AML-193 (cell line): ENCODE data around the gene LAMB1.
A peak's percentile ranks its signal among the peaks of the same experiment; 100 is the strongest.
"Not testable (repeated sequence)": the region's sequence is repeated elsewhere in the genome, so short reads cannot be mapped to it uniquely, and the experiment has no call there.

Source experiments
- DNase-seq, 2 experiments: peaks; one replicate each; lab custom pipeline; 2025; lab: John Stamatoyannopoulos, UW

LAMB1 gene

DNA sequence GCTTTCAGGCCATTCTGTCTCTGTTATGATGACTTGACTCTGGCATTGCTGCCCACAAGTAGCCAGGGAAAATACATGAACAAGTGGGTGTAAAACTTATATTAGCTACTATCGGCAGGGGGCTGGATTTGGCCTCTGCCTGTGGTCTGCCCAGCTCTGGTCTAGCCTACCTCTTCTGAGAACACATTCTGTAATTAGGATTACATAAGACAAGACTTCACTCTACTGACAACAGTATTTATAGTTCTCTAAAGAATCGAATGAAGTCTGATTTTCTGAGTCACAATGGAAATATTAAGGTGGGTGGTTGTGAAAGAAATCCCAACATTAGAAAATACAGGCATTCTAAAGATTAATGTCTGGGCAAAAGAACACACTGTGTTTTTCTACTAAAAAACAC, 56.5 kb downstream of the LAMB1 start:
- DNase-seq = no peak

DNA sequence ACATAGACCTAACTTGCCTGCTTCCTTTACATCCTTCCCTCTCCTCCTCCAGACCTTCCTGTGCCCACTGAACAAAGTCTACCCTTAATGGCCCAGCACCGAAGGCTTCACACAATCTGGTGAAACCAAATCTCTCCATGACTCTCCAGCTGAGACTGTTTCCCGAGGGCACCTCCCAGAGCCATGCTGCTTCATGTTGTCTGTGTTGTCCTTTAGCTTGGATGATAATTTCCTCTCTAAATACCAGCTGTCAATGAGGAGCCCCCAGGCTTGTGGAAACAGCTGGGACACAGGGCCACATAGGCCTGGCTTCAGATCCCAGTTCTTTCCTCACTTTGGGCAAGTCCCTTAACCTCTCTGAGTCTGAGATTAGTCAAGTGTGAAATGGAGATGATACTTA, 57.6 kb downstream of the LAMB1 start:
- no peak for DNase-seq

DNA sequence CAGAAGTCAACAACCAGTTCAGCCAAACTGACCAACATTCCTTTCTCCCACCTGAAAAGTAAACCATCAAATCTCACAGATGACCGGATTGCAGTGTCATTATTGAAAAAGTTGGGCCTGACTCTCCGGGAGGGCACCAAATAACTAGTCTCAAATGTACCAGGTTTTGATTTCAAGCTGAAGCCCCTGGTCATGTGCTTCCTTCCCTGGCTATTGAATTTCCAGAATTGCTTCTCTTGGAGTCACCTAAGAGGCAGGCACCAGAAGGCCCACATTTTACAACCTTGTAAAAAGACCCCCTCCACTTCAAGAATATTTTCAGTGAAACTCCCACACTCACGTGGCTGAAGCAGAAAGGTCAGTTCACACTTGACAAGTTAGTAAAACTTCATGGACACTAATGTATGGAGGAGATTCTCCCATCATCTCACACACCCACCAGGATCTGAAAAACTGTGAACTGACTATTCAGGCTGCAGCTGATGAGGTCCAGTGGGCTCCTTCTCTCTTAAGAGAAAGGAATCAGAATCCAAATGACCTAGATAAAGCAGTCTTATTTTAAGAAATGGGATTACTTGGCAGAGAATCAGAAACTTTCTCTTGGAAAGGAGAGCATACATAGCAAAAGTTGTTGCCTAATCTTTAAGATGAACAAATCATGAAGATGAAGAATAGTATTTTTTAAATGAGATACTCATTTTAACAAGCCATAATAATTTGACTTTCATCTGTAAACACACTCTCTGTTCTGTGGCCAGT, 58.4 kb downstream of the LAMB1 start:
- no peak for DNase-seq

DNA sequence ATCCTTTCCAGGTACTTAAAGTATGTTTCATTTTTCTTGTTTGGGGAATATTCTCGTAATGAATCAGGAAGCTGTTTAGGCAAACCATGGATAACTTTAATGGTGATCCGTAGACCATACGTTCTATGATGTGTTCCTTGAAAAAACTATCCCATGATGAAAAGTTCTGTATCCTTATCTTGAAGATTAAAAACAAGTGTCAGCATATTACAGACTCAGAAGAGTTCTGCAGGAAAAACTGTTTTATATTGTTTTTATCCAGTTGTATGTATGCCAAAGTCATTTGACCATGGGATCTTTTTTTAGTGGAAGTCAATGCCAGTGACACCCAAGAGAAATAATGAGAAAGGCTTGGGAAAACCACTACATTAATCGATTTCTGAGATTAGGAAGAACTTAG, 59.9 kb downstream of the LAMB1 start:
- no peak for DNase-seq

DNA sequence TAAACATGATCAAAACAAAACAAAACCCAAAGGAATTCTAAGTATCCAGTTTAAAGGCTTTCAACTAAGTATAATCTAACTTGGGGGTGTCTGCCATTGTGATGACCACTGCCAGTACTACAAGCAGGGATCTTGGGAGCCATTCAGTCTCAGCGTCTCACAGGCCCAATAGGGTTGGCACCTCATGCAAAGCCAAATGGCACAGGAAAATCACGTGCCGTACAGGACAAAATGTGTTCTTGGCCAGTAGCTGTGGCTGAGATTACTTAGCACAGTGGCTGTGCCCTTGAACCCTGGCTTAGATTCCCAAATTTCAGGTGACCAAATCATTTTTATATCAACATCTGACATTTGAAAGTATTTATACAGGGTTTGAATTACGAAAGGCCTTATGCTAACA, 62.0 kb downstream of the LAMB1 start:
- no peak for DNase-seq

DNA sequence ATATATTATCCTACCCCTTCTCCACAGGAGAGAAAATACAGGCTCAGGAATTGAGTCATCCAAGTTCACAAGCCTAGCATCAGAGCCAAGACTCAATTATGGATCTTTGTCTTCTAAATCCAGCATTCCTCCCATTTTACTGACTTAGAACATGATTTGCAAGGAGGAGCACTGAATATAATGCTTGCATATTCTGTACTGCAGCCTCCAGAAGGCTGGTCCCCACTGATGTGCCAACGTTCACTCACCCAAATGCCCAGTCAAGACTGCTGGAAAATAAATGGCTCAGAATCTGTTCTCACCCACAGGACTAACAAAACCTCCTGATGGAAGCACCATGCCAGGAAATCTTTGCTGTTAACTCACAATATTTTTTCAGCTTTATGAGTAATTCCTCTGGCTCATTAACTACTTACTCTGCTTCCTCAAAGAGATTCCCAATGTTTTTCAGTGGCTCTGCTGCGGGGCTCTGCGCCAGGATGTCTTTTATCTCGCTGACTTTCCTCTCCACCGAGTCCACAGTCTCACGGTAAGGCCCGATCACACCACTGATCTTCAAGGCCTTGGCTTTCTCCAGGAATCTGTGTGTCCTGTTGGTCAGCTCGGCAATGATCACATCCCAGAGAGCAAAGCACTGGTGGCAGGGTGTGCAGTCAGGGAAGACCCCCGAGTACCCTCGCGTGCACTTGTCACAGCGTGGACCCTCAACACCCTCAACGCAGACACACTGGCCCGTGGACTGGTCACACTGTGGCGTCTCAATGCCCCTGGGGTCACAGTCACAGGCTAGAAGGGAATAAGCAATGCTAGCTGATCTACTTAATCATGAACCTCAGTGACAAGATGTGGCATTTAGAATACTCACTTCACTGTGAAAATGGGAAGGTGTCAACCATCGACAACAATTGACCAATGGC, 63.1 kb downstream of the LAMB1 start:
- DNase-seq = no peak

DNA sequence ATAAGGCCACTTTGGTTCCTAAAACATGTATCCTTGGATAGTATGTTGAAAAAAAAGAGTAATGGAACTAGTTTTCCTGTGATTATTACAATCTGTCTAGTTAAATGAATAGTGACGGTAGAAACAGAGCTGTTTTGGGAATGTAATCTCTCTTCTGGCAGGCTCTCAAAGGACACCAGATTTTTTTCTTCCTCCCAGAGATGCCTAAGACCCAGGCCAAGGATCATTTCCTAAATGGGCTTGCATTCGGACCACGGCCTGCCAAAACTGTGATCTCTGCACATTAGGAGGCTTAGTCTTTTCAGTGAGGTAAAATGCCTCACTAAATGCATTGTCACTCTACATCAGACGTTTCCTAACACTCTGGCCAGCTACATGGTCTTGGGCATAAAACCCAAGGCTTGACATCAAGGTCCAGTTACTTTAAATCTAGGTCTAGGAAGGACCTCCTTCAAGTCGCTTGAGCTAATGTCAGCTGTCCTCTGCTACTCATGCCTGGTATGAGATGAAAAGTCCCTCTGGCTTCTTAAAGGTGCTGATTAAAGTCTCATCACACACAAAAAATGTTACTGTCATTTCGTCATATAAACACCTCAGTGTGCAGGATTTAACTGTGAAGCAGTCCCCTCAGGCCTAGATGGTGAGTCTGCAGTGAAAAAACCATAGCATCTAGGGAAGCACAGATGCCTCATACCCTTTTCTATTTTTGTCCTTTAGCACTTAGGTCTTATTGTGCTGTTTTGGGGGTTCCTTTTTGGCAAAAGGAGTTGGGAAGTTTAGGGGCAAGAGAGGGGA, 64.3 kb downstream of the LAMB1 start:
- no peak for DNase-seq

DNA sequence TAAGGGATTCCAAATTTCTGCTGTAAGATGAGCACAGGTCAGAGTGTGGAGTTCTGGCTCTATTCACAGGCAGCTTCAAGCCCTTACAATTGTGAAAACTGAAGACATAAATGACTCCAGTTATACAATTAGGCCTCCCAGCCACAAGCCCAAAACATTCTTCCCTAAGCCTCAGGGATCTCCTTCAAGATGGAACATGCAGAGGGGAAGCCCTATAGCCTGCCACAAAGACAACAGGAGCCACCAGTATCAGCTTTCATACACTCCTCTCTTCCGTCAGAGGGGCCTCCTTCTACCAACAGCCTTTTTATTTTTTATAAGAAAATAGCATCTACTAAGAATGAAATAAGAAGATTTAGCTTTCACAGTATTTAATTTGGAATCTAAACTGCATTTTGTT, 65.4 kb downstream of the LAMB1 start:
- no peak for DNase-seq

DNA sequence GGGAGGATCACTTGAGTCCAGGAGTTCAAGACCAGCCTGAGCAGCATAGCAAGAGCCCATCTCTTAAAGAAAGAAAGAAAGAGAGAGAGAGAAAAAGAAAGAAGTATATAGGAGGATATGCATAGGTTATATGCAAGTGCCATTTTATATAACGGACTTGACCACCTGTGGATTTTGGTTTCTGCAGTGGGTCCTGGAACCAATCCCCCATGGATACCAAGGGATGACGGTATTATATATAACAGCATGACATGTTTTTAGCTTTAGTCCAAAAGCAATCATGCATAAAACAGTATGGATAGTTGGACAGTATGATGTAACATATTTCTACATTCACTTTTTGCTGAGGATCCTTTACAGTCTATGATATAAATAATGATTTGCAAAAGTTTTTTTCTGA, 66.6 kb downstream of the LAMB1 start:
- DNase-seq = no peak

DNA sequence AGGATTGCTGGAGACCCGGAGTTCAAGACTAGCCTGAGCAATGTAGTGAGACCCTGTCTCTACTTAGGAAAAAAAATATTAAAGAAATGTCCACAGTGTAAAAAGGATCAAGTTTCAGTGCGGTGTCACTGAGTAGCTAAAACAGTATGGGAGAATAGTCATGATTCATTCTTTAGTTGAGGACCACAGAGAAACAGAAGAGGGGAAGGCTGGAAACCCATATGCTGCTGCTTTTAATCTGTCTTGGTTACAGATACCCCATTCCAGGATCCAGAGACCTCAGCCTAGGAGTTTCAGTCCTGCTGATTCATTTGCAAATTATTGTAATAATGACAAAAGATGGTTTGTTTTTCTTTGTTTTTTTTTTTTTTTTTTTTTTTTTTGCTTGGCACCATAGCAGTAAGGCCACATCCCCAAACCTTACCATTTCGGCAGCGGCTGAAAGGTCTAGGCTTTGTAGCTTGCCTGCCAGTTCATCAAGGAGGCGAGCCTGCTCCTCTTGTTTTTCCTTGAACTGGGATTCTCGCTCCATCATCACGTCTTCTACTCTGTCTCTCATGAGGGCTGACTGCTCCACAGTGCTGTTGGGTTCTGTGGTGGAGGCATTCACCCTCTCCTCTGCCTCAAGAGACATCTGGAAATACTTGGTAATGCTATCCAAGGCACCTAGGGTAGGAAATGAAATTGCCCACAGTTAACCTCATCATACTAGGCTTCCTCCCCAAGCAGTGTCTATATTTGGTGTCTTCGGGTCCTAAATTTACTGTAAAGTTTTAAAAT, 67.8 kb downstream of the LAMB1 start:
- DNase-seq = no peak

DNA sequence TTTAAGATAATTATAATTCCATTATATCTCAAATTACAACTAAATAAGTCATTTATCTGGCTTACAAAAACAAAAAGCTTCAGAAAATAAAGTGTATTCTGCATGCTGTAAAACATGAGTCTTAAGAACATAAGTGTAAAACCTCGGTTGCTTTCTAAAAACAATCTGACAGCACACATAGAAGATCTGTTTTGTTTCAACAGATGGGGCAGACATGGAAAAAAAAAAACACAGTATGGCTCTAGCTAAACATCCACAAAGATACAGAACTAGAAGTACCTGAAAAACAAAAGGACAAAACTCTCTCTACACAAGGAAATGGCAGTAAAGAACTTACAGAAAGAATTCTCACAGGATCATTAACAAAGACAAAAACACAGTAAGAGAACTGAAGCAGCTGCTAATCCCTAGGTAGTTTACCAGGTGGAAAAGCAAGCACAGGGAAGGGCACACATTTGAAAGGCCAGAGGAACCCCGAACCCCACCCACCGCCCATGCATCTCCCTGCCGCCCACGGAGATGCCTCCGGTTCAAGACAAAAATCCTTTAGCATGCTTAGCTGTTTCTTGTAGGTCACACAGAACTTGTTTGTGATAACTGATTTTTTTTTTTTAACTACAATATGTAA, 69.5 kb downstream of the LAMB1 start:
- no peak for DNase-seq

DNA sequence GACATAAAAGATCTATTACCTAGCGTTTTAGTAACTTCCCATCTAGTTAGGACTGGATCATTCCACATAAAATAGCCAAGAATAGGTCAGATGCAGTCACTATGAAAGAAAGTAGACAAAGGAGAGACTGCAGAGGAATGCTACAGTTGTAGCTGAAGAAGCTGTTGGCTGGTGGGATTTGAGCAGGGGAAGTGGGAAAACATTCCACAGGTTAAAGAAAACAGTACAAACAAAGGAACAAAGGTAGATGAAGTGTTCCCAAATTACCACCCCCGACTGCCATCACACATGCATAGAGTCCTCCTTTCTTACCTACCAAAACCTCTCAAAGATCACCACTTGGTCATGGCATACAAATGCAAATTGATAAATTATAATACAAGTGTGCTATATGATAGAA, 70.2 kb downstream of the LAMB1 start:
- no peak for DNase-seq

DNA sequence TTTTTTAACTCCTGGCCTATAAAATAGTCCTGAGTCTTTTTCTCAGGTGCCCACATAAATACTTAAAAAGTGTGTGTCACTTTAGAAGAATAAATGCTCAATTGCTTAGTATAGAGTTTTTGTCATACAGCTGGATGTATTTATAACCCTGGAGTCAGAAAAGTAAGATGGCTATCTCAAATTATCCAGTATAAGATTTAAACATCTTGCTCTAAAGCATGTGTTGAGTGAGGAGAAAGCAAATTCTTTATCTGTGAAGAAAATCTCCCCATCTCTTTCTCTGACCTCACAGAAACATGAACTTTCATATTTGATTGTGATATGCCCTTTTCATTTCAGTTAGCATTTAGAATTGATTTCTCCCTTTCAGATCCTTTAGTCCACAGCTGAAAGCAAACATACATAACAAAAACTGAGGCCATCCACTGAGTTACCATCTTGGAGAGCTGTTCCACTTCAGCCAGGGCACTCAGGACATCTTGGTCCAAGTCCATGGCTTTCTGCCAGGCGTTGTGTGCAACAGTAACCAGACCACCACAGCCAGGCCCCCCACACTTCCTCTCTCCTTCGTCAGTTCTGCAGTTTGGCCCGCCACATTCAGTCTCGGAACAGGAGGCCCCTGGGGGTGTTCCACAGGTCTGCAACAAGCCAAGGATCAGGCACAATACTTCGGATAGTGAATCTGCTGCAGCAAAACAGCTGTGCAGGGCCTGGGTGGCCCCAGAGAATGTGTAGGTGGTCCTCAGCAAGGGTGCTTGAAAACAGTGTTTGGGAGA, 71.0 kb downstream of the LAMB1 start:
- no peak for DNase-seq

DNA sequence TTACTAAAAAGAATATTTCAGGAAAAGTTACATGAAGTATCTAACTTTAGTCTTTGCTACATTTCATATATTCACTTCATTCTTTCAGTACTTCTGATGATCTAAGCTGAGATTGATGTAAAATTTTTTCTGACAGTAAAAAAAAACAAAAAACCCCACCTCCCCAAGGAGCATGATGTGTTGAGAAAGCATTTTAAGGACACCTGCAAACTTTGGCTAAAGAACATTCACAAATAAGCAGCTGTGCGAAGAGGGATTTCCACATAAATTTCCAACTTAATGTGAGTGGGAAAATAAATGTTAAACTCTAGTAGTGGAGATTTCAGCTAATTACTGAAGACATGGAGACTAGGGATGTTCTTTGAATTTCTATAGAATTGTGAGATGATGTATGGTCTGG, 76.5 kb downstream of the LAMB1 start:
- DNase-seq = no peak

DNA sequence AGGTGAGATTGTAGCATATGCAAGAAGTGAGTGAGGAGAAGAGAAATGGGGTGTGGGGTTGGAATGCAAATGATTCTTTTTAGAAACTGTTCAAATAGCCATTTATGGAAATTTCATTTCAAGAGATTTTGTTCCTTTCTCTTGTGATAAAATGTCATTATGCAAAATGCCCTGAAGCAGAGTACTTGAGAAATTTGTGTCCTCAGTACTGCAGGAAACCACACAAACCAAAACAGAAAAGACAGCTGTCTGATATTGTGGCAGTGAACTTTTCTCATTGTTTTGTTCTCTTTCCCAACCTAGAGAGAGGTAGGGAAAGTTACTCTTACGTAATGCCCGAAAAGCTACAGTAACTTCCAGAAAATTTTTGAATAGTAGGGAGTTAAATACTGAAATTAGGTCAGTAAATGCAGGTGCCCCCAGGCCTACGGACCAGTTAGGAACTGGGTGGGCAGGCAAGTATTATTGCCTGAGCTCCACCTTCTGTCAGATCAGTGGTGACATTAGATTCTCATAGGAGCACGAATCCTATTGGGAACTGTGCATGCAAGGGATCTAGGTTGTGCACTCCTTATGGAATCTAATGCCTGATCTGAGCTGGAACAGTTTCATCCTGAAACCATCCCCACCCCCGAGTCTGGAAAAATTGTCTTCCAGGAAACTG, 78.0 kb downstream of the LAMB1 start:
- DNase-seq = peak; percentile 83 to 92

DNA sequence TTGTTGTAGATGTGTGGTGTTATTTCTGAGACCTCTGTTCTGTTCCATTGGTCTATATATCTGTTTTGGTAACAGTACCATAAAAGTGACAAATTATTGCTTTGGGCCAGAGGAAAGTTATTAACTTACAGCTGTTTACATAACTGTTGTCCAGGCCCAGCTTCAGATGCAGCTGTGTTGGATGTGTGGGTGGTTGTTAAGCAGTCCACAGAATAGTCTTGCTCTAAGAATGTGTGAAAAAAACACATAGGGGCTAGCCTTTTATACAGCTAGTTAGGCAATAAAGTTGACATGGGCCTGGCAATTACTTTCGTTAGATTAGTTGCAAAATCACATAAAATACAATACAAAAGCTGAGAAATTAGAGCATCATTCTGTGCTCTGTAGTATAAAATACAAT, 80.1 kb downstream of the LAMB1 start:
- no peak for DNase-seq

DNA sequence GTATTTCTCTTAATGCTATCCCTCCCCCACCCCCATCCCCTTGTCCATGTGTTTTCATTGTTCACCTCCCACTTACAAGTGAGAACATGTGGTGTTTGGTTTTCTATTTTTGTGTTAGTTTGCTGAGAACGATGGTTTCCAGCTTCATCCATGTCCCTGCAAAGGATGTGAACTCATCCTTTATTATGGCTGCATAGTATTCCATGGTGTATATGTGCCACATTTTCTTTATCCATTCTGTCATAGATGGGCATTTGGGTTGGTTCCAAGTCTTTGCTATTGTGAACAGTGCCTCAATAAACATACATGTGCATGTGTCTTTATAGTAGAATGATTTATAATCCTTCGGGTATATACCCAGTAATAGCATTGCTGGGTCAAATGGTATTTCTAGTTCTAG, 81.1 kb downstream of the LAMB1 start:
- not testable (repeated sequence) for DNase-seq

DNA sequence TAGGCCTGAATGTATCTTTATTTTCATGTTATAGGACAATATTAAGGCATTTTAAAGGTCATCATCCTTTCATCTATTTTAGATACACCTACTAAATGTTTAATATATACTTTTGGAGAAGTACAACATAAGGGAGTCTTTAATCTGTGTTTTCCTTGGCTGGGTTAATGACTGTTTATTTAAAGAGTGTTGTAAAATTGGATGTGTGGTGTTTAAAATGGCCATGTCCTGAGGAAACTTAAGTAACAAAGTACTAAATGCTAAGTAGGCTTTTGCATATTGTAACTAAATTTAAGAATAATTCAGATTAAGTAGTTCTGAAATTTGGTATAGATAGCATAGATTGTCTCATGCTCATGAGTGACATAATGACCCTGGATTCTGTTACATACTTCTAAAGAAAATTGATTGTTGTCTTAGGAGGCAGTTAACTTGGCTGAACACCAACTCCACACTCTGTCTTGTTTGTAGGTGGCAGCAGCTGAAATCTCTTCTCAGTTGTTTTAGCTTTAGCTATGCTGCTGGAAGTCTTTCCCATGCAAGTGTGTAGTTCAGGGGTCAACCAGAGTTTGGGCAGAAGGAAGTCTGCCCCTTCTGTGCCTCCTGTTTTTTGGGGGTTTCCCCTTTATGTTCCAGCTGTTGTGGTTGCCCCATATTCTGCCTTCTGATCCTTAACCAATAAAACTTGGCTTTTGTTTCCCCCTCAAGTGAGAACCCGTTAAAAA, 82.8 kb downstream of the LAMB1 start:
- DNase-seq = no peak

DNA sequence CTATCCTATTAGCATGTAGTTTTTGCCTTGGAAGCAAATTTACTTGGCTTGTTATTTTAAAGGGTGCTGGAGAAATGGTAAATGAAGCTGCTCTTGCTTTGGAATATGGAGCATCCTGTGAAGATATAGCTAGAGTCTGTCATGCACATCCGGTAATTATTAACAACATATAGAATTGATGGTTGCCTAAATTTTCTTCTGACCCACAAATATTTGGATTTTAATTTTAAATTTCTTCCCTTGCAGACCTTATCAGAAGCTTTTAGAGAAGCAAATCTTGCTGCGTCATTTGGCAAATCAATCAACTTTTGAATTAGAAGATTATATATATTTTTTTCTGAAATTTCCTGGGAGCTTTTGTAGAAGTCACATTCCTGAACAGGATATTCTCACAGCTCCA, 84.0 kb downstream of the LAMB1 start:
- DNase-seq = no peak
